Placental pericyte (primary cell): ENCODE data around the gene AKIRIN2. TPM values are rescaled to one million over a fixed set of nuclear protein-coding genes. Genes with fewer than 3 reads are reported as not detected.

Source experiments
- small RNA-seq: library from RNA; depleted of rRNA; stranded (forward); fragments of <200 nt; gene quantifications from one replicate; pipeline ENCODE3, GENCODE V24; 2012; ENCODE audit warnings: low replicate concordance
- total RNA-seq: library from RNA; depleted of rRNA; stranded (reverse); fragments of >200 nt; gene quantifications from 2 replicates; pipeline ENCODE4 v1.2.3, GENCODE V29; 2012

The AKIRIN2 gene
- 16.9 and 22.2 TPM in 2 replicates for total RNA-seq

GRCh38 chr6:87701676-87702588, at the start of gene AKIRIN2:
AKIRIN2 (minus strand) TSS chr6:87702233; CDS start chr6:87701684, 549 bp downstream.

Small RNA genes lying within 50 kb of the gene (small RNA-seq; reads per million reads assigned to genes)
- not detected for gene RF01210

Other genes with a start within 250 kb of the AKIRIN2 start
- gene SLC35A1, start 229.3 kb downstream of the AKIRIN2 start, total RNA-seq = 9.2 and 11.7 TPM in 2 replicates
- 32.8 and 38.9 TPM in 2 replicates for gene RARS2, start 112.2 kb downstream of the AKIRIN2 start, total RNA-seq
- gene ORC3, start 112.1 kb downstream of the AKIRIN2 start, total RNA-seq = 17.5 and 40.8 TPM in 2 replicates